Measurements from ENCODE around the gene TGM6.

DNA sequence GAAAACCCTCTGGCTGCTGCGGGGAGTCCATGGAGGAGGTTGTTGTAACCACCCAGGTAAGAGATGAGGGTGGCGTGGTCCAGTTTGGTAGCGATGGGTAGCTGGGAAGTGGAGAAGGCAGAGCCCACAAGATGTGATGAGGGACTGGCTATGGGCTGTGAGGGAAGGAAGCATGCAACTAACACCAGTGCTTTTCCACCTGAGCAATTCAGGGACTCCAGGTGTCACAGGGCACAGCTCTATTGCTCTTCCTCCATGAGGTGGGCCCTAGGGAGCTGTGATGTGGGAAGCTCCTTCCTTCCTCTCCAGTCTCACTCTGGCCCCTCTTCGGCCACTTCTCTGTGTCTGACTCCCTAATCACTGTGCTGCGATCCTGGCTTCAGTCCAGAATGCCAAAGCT is 32.4 kb upstream of the TGM6 start:
- TF ChIP-seq, protein P1, sequence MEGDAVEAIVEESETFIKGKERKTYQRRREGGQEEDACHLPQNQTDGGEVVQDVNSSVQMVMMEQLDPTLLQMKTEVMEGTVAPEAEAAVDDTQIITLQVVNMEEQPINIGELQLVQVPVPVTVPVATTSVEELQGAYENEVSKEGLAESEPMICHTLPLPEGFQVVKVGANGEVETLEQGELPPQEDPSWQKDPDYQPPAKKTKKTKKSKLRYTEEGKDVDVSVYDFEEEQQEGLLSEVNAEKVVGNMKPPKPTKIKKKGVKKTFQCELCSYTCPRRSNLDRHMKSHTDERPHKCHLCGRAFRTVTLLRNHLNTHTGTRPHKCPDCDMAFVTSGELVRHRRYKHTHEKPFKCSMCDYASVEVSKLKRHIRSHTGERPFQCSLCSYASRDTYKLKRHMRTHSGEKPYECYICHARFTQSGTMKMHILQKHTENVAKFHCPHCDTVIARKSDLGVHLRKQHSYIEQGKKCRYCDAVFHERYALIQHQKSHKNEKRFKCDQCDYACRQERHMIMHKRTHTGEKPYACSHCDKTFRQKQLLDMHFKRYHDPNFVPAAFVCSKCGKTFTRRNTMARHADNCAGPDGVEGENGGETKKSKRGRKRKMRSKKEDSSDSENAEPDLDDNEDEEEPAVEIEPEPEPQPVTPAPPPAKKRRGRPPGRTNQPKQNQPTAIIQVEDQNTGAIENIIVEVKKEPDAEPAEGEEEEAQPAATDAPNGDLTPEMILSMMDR (IDR thresholded peaks at IDR 0.05), result no peak
- TF ChIP-seq POLR2A (IDR thresholded peaks at IDR 0.05), result no peak

Data from uterus (tissue), 2 donors.